Measurements from ENCODE around the gene CNPY1. TPM values are rescaled to one million over a fixed set of nuclear protein-coding genes. Genes with fewer than 3 reads are reported as not detected.

The CNPY1 gene
- total and polyA plus RNA-seq, 2 of the 8 experiments (the other 6 are each of a cell fraction or from before 2014, with no cell fraction given) = not detected

GRCh38 chr7:155560196-155560885, 14.0 kb upstream of the CNPY1 start (continued):
- TF ChIP-seq CHD7 (IDR thresholded peaks at IDR 0.05; ENCODE audit: insufficient replicate concordance, low read length) = no peak
- TF ChIP-seq SP2 (IDR thresholded peaks at IDR 0.05; ENCODE audit: low read length) = no peak
- TF ChIP-seq KDM4A (IDR thresholded peaks at IDR 0.05; ENCODE audit: low read depth, low read length, severe bottlenecking) = no peak
- no peak for TF ChIP-seq TBP (IDR thresholded peaks at IDR 0.05; ENCODE audit: low read depth, low read length)
- no peak for TF ChIP-seq NRF1 (IDR thresholded peaks at IDR 0.05; ENCODE audit: low read depth, low read length)
- no peak for TF ChIP-seq ASH2L (IDR thresholded peaks at IDR 0.05; ENCODE audit: low read length)
- TF ChIP-seq SRF (IDR thresholded peaks at IDR 0.05; ENCODE audit: low read depth, low read length) = no peak
- no peak for TF ChIP-seq EGR1 (IDR thresholded peaks at IDR 0.05; ENCODE audit: borderline replicate concordance, low read depth, low read length)
- TF ChIP-seq EZH2 (IDR thresholded peaks at IDR 0.05; ENCODE audit: low read depth, low read length, severe bottlenecking) = no peak
- TF ChIP-seq POLR2AphosphoS5 (IDR thresholded peaks at IDR 0.05; ENCODE audit: low read depth, low read length) = no peak
- no peak for TF ChIP-seq SP1 (IDR thresholded peaks at IDR 0.05; ENCODE audit: low read depth, low read length)
- TF ChIP-seq TAF7 (optimal IDR thresholded peaks at IDR 0.05; ENCODE audit: borderline replicate concordance, low read depth, low read length) = no peak

Data from H1 (cell line).